ENCODE data around the gene PRKN.

The PRKN gene

GRCh38 chr6:162337412-162337811 lies 390.2 kb downstream of the PRKN start:
- Histone ChIP-seq H3K27ac (ENCODE audit: low read depth, low read length, poor library complexity, severe bottlenecking) (no peak overlapping the region), H3K4me3 (ENCODE audit: low read depth, low read length, poor library complexity, severe bottlenecking) (no peak overlapping the region), H4K20me1 (ENCODE audit: insufficient read depth, low read length) (no peaks in the 10 kb centered on the region), H3K4me1 (ENCODE audit: insufficient read depth, low read length, severe bottlenecking) (no peaks in the 10 kb centered on the region), H3K79me2 (ENCODE audit: insufficient read depth, low read length) (no peaks in the 10 kb centered on the region), H3F3A (ENCODE audit: insufficient read depth, low read length) (no peaks in the 10 kb centered on the region), H3K36me3 (ENCODE audit: insufficient read depth, low read length) (no peaks in the 10 kb centered on the region), H3K27me3 (ENCODE audit: insufficient read depth, low read length) (no peaks in the 10 kb centered on the region), H3K4me2 (ENCODE audit: low read length) (no peak overlapping the region), H3K9me3 (ENCODE audit: low read length) (no peaks in the 10 kb centered on the region), H2AFZ (ENCODE audit: low read length) (no peak overlapping the region), H3K9me2 (ENCODE audit: low read depth, low read length) (no peaks in the 10 kb centered on the region), H3K9ac (ENCODE audit: low read length) (no peak overlapping the region)
- TF ChIP-seq CTCF (IDR thresholded peaks at IDR 0.05; ENCODE audit: low read length) (no peak), EZH2 (IDR thresholded peaks at IDR 0.05; ENCODE audit: borderline replicate concordance, low read length) (no peak)

- no peak overlapping the region for H2AFZ ChIP-seq (ENCODE audit: low read length)
- no peaks in the 10 kb centered on the region for H3K27me3 ChIP-seq (ENCODE audit: insufficient read depth, low read length)
- no peak overlapping the region for H3K4me2 ChIP-seq (ENCODE audit: low read length)
- H3K4me1 ChIP-seq (ENCODE audit: insufficient read depth, low read length, severe bottlenecking): no peaks in the 10 kb centered on the region
- no peaks in the 10 kb centered on the region for H3K36me3 ChIP-seq (ENCODE audit: insufficient read depth, low read length)
- no peak overlapping the region for H3K27ac ChIP-seq (ENCODE audit: low read depth, low read length, poor library complexity, severe bottlenecking)
- TF ChIP-seq CTCF (IDR thresholded peaks at IDR 0.05; ENCODE audit: low read length) (no peak), EZH2 (IDR thresholded peaks at IDR 0.05; ENCODE audit: borderline replicate concordance, low read length) (no peak)
- H3F3A ChIP-seq (ENCODE audit: insufficient read depth, low read length): no peaks in the 10 kb centered on the region
- no peaks in the 10 kb centered on the region for H3K9me3 ChIP-seq (ENCODE audit: low read length)
- H4K20me1 ChIP-seq (ENCODE audit: insufficient read depth, low read length): no peaks in the 10 kb centered on the region
- no peaks in the 10 kb centered on the region for H3K79me2 ChIP-seq (ENCODE audit: insufficient read depth, low read length)
- H3K9ac ChIP-seq (ENCODE audit: low read length): no peak overlapping the region
- H3K9me2 ChIP-seq (ENCODE audit: low read depth, low read length): no peaks in the 10 kb centered on the region
- H3K4me3 ChIP-seq (ENCODE audit: low read depth, low read length, poor library complexity, severe bottlenecking): no peak overlapping the region
Observed at GRCh38 chr6:162336359-162336758, 391.2 kb downstream of the PRKN start.

- no peaks in the 10 kb centered on the region for H3K9me3 ChIP-seq (ENCODE audit: low read length)
- no peak overlapping the region for H3K9ac ChIP-seq (ENCODE audit: low read length)
- no peak overlapping the region for H3K4me3 ChIP-seq (ENCODE audit: low read depth, low read length, poor library complexity, severe bottlenecking)
- H3K27ac ChIP-seq (ENCODE audit: low read depth, low read length, poor library complexity, severe bottlenecking): no peak overlapping the region
- H4K20me1 ChIP-seq (ENCODE audit: insufficient read depth, low read length): no peaks in the 10 kb centered on the region
- no peaks in the 10 kb centered on the region for H3K4me1 ChIP-seq (ENCODE audit: insufficient read depth, low read length, severe bottlenecking)
- no peaks in the 10 kb centered on the region for H3K79me2 ChIP-seq (ENCODE audit: insufficient read depth, low read length)
- no peaks in the 10 kb centered on the region for H3K27me3 ChIP-seq (ENCODE audit: insufficient read depth, low read length)
- TF ChIP-seq EZH2 (IDR thresholded peaks at IDR 0.05; ENCODE audit: borderline replicate concordance, low read length) (no peak), CTCF (IDR thresholded peaks at IDR 0.05; ENCODE audit: low read length) (no peak)
- no peaks in the 10 kb centered on the region for H3F3A ChIP-seq (ENCODE audit: insufficient read depth, low read length)
- H2AFZ ChIP-seq (ENCODE audit: low read length): no peak overlapping the region
- H3K9me2 ChIP-seq (ENCODE audit: low read depth, low read length): no peaks in the 10 kb centered on the region
- no peaks in the 10 kb centered on the region for H3K36me3 ChIP-seq (ENCODE audit: insufficient read depth, low read length)
- no peak overlapping the region for H3K4me2 ChIP-seq (ENCODE audit: low read length)
Observed at GRCh38 chr6:162332365-162332764, 395.2 kb downstream of the PRKN start.

Data from OCI-LY1 (cell line).